NK-92 treated with Interleukin-12 subunit alpha and Interleukin-12 subunit beta, amount 100 ng/mL, for 24 hours (cell line): ENCODE data around the gene NTN4.
"Not testable (repeated sequence)": the region's sequence is repeated elsewhere in the genome, so short reads cannot be mapped to it uniquely, and the experiment has no call there.

Source experiments
- DNase-seq: peaks from one replicate; lab custom pipeline; 2025; lab: John Stamatoyannopoulos, UW

Gene NTN4

GRCh38 chr12:95755261-95755865 is 35.2 kb downstream of the NTN4 start:
- no peak for DNase-seq

DNA sequence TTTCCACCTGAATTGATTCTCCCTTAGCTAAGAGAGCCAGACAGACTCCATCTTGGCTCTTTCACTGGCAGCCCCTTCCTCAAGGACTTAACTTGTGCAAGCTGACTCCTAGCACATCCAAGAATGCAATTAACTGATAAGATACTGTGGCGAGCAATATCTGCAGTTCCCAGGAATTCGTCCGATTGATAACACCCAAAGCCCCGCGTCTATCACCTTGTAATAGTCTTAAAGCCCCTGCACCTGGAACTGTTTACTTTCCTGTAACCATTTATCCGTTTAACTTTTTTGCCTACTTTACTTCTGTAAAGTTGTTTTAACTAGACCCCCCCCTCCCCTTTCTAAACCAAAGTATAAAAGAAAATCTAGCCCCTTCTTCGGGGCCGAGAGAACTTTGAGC is 44.5 kb downstream of the NTN4 start:
- not testable (repeated sequence) for DNase-seq

GRCh38 chr12:95742586-95742985 is 48.0 kb downstream of the NTN4 start:
- DNase-seq = no peak

GRCh38 chr12:95741635-95742034 is 48.9 kb downstream of the NTN4 start:
- no peak for DNase-seq

- no peak for DNase-seq
These were observed 49.8 kb downstream of the NTN4 start for GRCh38 chr12:95740751-95741150.

- no peak for DNase-seq
These were observed 50.8 kb downstream of the NTN4 start for GRCh38 chr12:95739561-95740313.

- no peak for DNase-seq
These were observed 52.4 kb downstream of the NTN4 start for GRCh38 chr12:95738024-95738611.

- no peak for DNase-seq
These were observed 53.9 kb downstream of the NTN4 start for GRCh38 chr12:95736631-95737030.

GRCh38 chr12:95735728-95736127 is 54.8 kb downstream of the NTN4 start:
- DNase-seq = not testable (repeated sequence)

- DNase-seq = no peak
These were observed 57.3 kb downstream of the NTN4 start for GRCh38 chr12:95733141-95733825.

GRCh38 chr12:95731519-95731958 is 59.0 kb downstream of the NTN4 start:
- no peak for DNase-seq

DNA sequence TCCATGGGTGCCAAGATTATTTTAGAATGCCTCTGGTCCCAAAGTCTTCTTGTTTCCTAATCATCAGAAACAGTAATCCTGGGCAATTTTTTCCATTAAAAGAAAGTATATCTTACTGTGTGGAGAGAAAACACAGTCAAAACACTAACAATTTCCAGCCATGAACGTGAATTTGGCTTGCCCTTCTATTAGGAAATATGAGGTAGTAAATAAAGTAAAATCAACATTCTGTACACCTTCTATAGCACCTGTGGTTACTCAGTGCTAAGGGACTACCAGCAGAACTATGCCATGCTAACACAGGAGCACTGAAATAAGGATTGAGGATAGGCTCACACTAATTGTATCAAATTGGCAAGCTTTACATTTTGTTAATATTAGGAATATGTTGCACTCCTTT is 60.1 kb downstream of the NTN4 start:
- DNase-seq = no peak

DNA sequence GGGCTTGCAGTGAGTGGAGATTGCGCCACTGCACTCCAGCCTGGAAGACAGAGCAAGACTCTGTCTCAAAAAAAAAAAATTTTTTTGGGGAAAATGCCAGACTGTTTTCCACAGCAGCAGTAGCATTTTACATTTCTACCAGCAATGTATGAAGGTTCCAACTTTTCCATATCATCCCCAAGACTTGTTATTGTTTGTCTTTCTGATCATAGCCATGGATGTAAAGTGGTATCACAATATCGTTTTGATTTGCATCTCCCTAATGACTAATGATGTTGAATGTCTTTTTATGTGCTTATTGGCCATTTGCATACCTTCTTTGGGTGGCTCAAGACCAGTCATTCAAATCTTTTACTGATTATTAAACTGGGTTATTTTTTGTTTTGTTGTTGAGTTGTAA is 63.7 kb downstream of the NTN4 start:
- DNase-seq = no peak

GRCh38 chr12:95724767-95725166 is 65.8 kb downstream of the NTN4 start:
- DNase-seq = no peak

DNA sequence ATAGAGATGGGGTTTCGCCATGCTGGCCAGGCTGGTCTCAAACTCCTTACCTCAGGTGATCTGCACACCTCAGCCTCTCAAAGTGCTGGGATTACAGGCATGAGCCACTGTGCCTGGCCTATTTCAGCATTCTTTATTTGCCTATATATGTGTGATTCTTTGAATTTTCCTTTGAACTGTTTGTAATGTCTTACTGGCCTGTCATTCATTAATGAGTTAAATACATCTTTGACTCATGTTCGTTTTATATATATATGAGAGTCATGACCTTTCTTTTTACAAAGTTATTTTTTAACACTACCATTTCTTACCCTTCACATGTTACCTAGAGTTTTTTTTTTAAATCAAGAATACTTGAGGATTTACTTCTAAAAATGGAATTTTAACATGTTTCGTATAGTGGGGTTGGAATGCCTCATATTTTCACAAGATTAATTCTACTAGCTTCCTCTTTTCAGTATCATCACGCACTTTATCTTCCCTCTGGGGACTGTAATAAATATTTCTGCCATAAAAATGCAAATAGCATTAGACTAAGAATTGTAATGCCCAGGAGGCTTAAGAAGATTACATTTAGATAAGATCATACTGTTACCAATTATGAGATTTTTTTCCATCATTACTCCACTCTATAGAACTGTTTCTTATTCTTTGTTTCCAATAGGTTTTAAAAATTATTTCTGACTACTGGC is 66.7 kb downstream of the NTN4 start:
- DNase-seq = no peak

DNA sequence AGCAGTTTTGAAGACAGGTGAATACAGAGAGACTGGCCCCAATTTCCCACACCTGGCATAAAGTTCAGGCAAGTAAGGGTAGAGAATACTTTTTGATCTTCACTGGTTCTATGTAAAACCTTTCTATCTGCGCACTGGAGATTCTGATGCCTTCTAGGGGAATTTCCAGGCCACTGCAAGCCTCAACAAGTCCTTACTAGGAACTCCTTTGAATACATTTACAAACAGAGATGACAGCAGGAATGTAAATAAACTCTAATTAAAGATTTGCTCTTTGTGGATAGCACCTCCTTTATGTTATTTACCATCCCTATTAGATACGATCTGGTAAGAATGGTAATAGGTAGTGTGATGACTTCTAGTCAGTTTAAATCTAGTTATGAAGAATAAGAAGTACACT is 69.2 kb downstream of the NTN4 start:
- no peak for DNase-seq

DNA sequence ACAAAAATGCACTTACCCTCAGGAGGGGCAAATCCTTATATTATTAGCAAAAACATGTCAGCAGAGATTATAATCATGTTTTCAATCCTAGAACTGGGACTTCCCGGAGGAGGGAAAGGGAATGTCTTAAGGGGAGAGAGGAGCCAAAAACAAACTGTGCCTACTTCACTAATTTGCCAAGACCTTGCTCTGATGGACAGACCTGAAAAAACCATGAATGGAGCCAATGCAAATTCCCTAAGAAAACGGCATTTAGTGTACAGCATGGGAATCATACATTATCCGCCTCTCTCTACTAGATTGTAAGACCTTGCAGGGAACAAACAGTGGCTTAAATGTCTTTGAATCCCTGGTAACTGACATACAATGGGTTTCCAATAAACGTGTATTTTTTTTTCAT is 70.4 kb downstream of the NTN4 start:
- no peak for DNase-seq

DNA sequence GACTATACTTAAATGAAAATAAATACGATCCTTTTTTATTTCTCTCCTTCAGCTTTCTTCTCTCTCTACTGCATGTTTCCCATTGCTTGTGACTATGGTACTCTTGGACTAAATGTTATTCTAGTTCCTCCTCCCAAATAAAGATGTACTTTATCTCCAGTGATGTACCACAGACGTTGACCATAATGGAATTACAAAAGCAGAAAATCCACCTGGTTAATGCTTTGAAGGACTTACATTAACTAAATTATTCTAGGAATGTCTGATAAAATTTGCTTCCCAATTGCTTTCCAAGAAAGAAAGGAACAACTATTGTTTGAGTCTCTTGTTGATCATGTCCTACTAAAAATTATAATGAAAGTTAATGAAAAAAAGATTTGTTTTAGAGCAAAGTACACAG is 71.8 kb downstream of the NTN4 start:
- DNase-seq = no peak

DNA sequence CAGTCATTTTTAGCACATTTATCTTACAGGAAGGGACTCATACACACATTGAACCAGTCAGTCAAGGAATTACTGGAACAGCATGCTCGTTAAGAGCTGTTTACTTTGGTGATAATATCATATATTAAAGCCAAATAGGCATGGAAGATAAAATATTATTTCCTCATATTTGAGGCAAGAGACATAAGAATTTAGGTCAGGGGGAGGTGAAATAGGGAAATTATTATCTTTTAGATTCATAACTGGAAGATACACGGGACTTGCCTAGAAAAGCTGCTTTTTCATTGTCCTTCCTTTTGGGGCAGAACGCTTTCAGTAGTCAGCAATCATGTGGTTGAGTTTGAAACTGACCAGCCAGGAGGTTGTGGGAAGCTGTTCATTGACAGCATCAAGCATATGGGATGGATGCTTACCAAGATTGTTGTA is 72.5 kb downstream of the NTN4 start:
- DNase-seq = no peak

DNA sequence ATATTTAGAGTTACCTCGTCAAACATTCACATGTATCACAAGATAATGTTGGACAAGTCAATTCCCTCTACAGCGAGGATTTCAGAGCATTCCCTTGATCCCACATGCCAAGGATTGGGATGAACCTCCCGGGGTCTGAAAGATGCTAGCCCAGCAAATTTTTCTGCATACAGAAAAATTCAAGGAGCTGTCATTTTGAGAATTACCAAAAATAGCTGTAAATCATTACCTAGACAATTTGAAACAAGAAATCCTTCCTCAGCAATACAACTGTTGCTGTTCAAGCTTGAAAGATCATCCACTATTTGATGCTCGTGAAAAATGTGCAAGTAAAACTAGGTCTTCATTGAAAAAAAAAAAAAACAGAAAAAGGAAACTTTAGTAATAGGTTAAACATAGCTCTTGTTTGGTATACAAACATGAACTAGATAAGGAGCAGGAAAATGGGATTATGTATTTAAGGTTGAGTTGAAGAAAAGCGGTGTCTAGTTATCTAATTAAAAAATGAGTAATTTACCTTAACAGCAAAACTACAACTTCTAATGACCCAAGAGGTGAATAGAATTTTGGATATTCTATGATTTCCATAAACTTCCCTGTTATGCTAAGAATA is 73.1 kb downstream of the NTN4 start:
- no peak for DNase-seq

DNA sequence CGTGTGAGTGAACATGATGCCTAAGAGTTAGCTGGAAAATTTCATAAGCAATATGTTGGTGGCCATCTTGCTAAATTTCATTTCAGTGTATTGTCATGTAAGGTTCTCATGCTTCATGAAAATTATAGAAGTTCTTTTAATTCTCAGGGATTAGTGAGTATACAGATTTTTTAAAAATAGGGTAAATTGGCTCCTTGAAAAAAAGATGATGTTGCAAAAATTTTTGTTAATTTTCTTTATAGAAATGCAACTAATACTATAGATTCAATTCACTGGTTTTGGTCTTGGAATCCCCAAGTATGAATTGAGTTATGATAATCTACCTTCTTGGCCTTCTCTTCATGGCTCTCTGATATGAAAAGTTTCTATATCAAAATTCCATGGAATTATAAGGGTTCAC is 75.4 kb downstream of the NTN4 start:
- no peak for DNase-seq

DNA sequence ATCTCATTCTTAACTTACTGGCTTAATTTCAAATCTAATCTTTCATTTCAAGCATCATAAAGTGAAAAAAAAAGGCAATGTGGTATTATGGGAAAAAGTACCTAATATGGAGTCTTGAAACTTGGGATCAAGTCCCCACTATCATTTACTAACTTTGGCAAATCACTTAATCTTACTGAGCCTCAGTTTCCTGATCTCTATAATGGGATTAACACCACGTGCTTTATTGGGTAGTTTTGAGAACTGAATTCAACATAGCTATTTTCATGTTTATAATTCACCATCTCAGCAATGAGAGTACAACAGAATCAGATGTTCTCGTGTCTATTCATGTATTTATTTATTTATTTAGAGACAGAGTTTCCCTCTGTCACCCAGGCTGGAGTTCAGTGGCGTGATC is 78.3 kb downstream of the NTN4 start:
- no peak for DNase-seq
